ENCODE results near the gene C5orf15. TPM values are rescaled to one million over a fixed set of nuclear protein-coding genes. Genes with fewer than 3 reads are reported as not detected.

C5orf15 gene
- polyA plus RNA-seq, 1 donor from 2014 or later: 72.3 TPM

DNA sequence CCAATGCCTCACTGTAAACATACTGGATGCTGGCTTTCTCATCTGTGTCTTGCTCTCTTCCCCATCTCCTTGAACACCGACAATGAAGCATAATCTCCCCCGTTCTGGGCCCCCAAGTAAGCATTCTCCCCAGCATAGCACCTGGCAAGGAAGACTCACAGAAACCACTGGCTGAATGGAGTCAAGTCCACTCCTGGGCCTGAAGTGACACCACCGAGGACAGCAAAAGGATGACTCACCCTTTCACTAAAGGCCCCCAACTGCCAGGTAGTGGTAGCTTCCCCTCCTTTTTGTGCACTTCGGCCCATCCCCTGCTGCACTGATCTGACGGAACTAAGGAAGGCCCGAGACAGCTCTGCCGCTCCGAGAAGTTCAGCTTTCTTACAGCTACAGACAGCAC lies 26.9 kb upstream of the C5orf15 start:
- no peaks in the 10 kb centered on the region for H3K9me3 ChIP-seq (ENCODE audit: low read length)
- no peaks in the 10 kb centered on the region for H3K9me2 ChIP-seq (ENCODE audit: insufficient read depth, low read length)
- TF ChIP-seq EZH2 (IDR thresholded peaks at IDR 0.05; ENCODE audit: borderline replicate concordance, insufficient read depth, low read length, poor library complexity, severe bottlenecking): no peak
- no peak for TF ChIP-seq POLR2AphosphoS5 (IDR thresholded peaks at IDR 0.05)
- TF ChIP-seq MXI1 (conservative IDR thresholded peaks at IDR 0.05; ENCODE audit: poor library complexity, severe bottlenecking): no peak
- no peak for TF ChIP-seq TAF1 (IDR thresholded peaks at IDR 0.05; ENCODE audit: low read depth)
- TF ChIP-seq SMC3 (conservative IDR thresholded peaks at IDR 0.05; ENCODE audit: poor library complexity): no peak
- no peak for TF ChIP-seq CTCF (IDR thresholded peaks at IDR 0.05; ENCODE audit: poor library complexity, severe bottlenecking)
- TF ChIP-seq, protein P1, sequence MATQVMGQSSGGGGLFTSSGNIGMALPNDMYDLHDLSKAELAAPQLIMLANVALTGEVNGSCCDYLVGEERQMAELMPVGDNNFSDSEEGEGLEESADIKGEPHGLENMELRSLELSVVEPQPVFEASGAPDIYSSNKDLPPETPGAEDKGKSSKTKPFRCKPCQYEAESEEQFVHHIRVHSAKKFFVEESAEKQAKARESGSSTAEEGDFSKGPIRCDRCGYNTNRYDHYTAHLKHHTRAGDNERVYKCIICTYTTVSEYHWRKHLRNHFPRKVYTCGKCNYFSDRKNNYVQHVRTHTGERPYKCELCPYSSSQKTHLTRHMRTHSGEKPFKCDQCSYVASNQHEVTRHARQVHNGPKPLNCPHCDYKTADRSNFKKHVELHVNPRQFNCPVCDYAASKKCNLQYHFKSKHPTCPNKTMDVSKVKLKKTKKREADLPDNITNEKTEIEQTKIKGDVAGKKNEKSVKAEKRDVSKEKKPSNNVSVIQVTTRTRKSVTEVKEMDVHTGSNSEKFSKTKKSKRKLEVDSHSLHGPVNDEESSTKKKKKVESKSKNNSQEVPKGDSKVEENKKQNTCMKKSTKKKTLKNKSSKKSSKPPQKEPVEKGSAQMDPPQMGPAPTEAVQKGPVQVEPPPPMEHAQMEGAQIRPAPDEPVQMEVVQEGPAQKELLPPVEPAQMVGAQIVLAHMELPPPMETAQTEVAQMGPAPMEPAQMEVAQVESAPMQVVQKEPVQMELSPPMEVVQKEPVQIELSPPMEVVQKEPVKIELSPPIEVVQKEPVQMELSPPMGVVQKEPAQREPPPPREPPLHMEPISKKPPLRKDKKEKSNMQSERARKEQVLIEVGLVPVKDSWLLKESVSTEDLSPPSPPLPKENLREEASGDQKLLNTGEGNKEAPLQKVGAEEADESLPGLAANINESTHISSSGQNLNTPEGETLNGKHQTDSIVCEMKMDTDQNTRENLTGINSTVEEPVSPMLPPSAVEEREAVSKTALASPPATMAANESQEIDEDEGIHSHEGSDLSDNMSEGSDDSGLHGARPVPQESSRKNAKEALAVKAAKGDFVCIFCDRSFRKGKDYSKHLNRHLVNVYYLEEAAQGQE (IDR thresholded peaks at IDR 0.05; ENCODE audit: borderline replicate concordance): no peak
- no peak for TF ChIP-seq RAD21 (conservative IDR thresholded peaks at IDR 0.05)
- no peak for TF ChIP-seq EP300 (conservative IDR thresholded peaks at IDR 0.05; ENCODE audit: poor library complexity, severe bottlenecking)
- H3K79me2 ChIP-seq (replicated peaks; ENCODE audit: insufficient read depth, low read length): peaks cover 65% of the 10 kb centered on the region
- H3K27me3 ChIP-seq (ENCODE audit: insufficient read depth, low read depth, low read length): no peaks in the 10 kb centered on the region
- H3K4me2 ChIP-seq (ENCODE audit: low read length): no peak overlapping the region
- no peak overlapping the region for H3K27ac ChIP-seq (ENCODE audit: low read length)
- H2AFZ ChIP-seq (ENCODE audit: low read depth, low read length): no peak overlapping the region
- no peak overlapping the region for H3K9ac ChIP-seq (ENCODE audit: low read length)
- H3K4me3 ChIP-seq (ENCODE audit: low read length): no peak overlapping the region
- no peaks in the 10 kb centered on the region for H3F3A ChIP-seq (ENCODE audit: insufficient read depth, low read length, poor library complexity, severe bottlenecking)
- H3K36me3 ChIP-seq (ENCODE audit: insufficient read depth, low read length): no peaks in the 10 kb centered on the region
- H4K20me1 ChIP-seq (ENCODE audit: insufficient read depth): peaks cover 7% of the 10 kb centered on the region

DNA sequence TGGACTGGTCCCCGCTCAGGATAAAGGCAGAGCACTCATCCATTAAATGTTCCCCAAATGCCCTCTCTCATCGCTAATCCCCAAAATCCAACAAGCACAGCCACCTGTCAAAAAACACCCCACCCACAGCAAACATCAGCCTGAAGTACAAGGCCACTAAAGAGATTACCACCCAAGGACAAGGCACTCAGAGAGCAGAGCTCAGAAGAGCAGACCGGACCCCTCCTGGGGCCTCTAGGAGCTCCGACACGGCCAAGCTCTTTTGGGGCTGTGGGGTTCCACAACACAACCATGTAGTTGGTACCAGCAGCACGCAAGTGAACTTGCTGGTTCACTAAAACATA lies 26.5 kb upstream of the C5orf15 start:
- Histone ChIP-seq H3K36me3 (ENCODE audit: insufficient read depth, low read length) (no peaks in the 10 kb centered on the region), H3K9me3 (ENCODE audit: low read length) (no peaks in the 10 kb centered on the region), H3K9me2 (ENCODE audit: insufficient read depth, low read length) (no peaks in the 10 kb centered on the region), H3K4me3 (ENCODE audit: low read length) (no peak overlapping the region), H3K79me2 (replicated peaks; ENCODE audit: insufficient read depth, low read length) (peaks cover 61% of the 10 kb centered on the region), H3K27me3 (ENCODE audit: insufficient read depth, low read depth, low read length) (no peaks in the 10 kb centered on the region), H3K4me2 (ENCODE audit: low read length) (no peak overlapping the region), H4K20me1 (ENCODE audit: insufficient read depth) (peaks cover 3% of the 10 kb centered on the region), H2AFZ (ENCODE audit: low read depth, low read length) (no peak overlapping the region), H3K9ac (ENCODE audit: low read length) (no peak overlapping the region), H3F3A (ENCODE audit: insufficient read depth, low read length, poor library complexity, severe bottlenecking) (no peaks in the 10 kb centered on the region), H3K27ac (ENCODE audit: low read length) (no peak overlapping the region)
- TF ChIP-seq CTCF (IDR thresholded peaks at IDR 0.05; ENCODE audit: poor library complexity, severe bottlenecking) (no peak), EP300 (conservative IDR thresholded peaks at IDR 0.05; ENCODE audit: poor library complexity, severe bottlenecking) (no peak), MXI1 (conservative IDR thresholded peaks at IDR 0.05; ENCODE audit: poor library complexity, severe bottlenecking) (no peak), EZH2 (IDR thresholded peaks at IDR 0.05; ENCODE audit: borderline replicate concordance, insufficient read depth, low read length, poor library complexity, severe bottlenecking) (no peak), TAF1 (IDR thresholded peaks at IDR 0.05; ENCODE audit: low read depth) (no peak)
- TF ChIP-seq, protein P1 (IDR thresholded peaks at IDR 0.05; ENCODE audit: borderline replicate concordance): no peak
